CD4-positive, alpha-beta T cell (primary cell): Measurements from ENCODE around the gene BICDL2. TPM values are rescaled to one million over a fixed set of nuclear protein-coding genes. Genes with fewer than 3 reads are reported as not detected.

ENCODE experiments used
- ATAC-seq: fragments of 200-7000 bp; cut with Tn5 transposase; one replicate; pipeline ENCODE4 v1.10.0; 2022; ENCODE audit warnings: mild to moderate bottlenecking; ENCODE audit not compliant: poor library complexity
- CTCF ChIA-PET: fragments of 350-600 bp; sonication (Branson Sonifier 250); formaldehyde crosslinking; loops from one replicate; lab custom pipeline; 2021; ENCODE audit warnings: antibody characterized with exemption, inconsistent platforms; lab: Charles Lee
- POLR2A ChIA-PET: fragments of 350-600 bp; sonication (Branson Sonifier 250); formaldehyde crosslinking; loops from one replicate; lab custom pipeline; 2021; ENCODE audit warnings: antibody characterized with exemption, inconsistent platforms; lab: Charles Lee
- DNase-seq, 14 experiments: peaks; one replicate each; pipeline ENCODE4 v3.0.0-alpha.2; 2013 to 2020; ENCODE audit warnings: mixed read lengths in 2 of 14
- H3K27ac ChIP-seq, 2 donors: one replicate each; pipeline versions ENCODE4 v1.5.1 to v1.7.0; 2013; ENCODE audit warnings: low read length in 2 of 2, low read depth in 1 of 2, mild to moderate bottlenecking in 1 of 2
- H3K27me3 ChIP-seq, 2 experiments: 1 replicate in 1 of 2; 2 replicates in 1 of 2; pipeline versions ENCODE4 v1.6.1 to v1.7.0; 2013; ENCODE audit warnings: low read length in 2 of 2, control low read depth in 1 of 2, mild to moderate bottlenecking in 1 of 2, moderate library complexity in 1 of 2; ENCODE audit not compliant: insufficient read depth in 2 of 2, control insufficient read depth in 1 of 2
- H3K36me3 ChIP-seq: one replicate; pipeline ENCODE4 v1.6.1; 2013; ENCODE audit warnings: low read length, control low read depth; ENCODE audit not compliant: insufficient read depth
- H3K4me1 ChIP-seq: one replicate; pipeline ENCODE4 v1.6.1; 2013; ENCODE audit warnings: low read length, control low read depth; ENCODE audit not compliant: insufficient read depth
- H3K4me3 ChIP-seq: one replicate; pipeline ENCODE4 v1.5.1; 2013; ENCODE audit warnings: mild to moderate bottlenecking, low read length, moderate library complexity
- H3K9me3 ChIP-seq, 2 experiments: 1 replicate in 1 of 2; 2 replicates in 1 of 2; pipeline versions ENCODE4 v1.6.1 to v1.7.0; 2013; ENCODE audit warnings: low read length in 2 of 2, mild to moderate bottlenecking in 2 of 2, control low read depth in 1 of 2, moderate library complexity in 1 of 2; ENCODE audit not compliant: control insufficient read depth in 1 of 2, insufficient read depth in 1 of 2
- H3K27ac Mint-ChIP-seq: one replicate; pipeline ENCODE4 v1.8.0; 2020; ENCODE audit warnings: mixed read lengths
- H3K27me3 Mint-ChIP-seq: one replicate; pipeline ENCODE4 v1.8.0; 2021; ENCODE audit warnings: mixed read lengths
- H3K36me3 Mint-ChIP-seq: one replicate; pipeline ENCODE4 v1.8.0; 2021; ENCODE audit warnings: low read depth, mixed read lengths
- H3K4me1 Mint-ChIP-seq: one replicate; pipeline ENCODE4 v1.8.0; 2021; ENCODE audit warnings: low read depth, mixed read lengths
- H3K4me3 Mint-ChIP-seq: one replicate; pipeline ENCODE4 v1.8.0; 2020; ENCODE audit warnings: mild to moderate bottlenecking, mixed read lengths
- H3K9me3 Mint-ChIP-seq: one replicate; pipeline ENCODE4 v1.8.0; 2020; ENCODE audit warnings: mixed read lengths
- intact Hi-C, 2 experiments: fragments of 100-400 bp; cut with DNase I in 1 of 2; cut with micrococcal nuclease in 1 of 2; formaldehyde crosslinking; loops; one replicate each; pipeline versions ENCODE4 v1.15.1 to v1.9.0; 2023 to 2025; cut with DNase I, micrococcal nuclease
- total RNA-seq, 174 experiments: library from RNA in 2 of 174; stranded (reverse) in 2 of 174; gene quantifications; one replicate each; pipeline ENCODE4 v1.2.3 and lab custom pipeline; 2021 to 2026
- TF ChIP-seq, protein P1 (sequence below): fragments of 200-600 bp; IDR thresholded peaks from one replicate; pipeline ENCODE4 v1.8.0; 2022; ENCODE audit warnings: antibody characterized with exemption, mild to moderate bottlenecking

Gene BICDL2
- total RNA-seq, 2 experiments from 2014 or later, result not detected

DNA sequence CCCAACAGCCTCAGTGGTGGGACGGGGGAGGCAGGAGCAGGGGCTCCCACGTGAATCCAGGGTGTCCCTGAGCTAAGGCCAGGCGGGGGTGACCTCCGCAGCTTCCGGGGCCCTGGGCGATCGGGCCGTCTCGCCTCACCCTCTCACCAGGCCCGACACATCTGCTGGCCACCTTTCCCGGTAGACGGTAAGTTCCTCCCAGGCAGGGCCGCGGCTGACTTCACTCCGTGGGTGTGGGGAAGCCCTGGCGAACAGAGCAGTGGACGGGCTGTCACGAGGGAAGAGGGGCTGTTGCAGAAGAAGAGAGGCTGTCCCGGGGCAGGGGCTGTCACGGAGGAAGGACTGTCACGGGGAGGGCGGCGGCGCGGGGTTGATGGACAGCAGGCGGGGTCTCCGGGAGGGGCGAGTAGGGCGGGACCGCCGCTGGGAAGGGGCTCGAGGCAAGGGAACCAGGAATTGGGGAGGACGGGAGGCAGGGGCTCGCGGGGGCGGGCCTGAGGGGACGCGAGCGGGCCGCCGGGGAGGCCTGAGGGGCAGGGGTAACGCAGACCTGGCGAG lies 57.0 kb downstream of the BICDL2 start:
- intact Hi-C loops, result loop anchor here in 1 of 2 experiments (1.0 to 5.0 kb wide), 4 partner anchors 10 to 102 kb away; partner anchors contain the start of genes FLYWCH1 and PAQR4
- Mint-ChIP-seq H3K4me1 (no peaks in the 10 kb centered on the region), H3K9me3 (no peaks in the 10 kb centered on the region)

More for the DNA sequence above, 57.0 kb downstream of the BICDL2 start:
- peaks cover 29% of the 10 kb centered on the region for H3K4me1 ChIP-seq
- Mint-ChIP-seq H3K27ac (no peak overlapping the region), H3K4me3 (peak overlapping the region; percentile 82), H3K27me3 (no peaks in the 10 kb centered on the region), H3K36me3 (no peaks in the 10 kb centered on the region)
- TF ChIP-seq, protein P1, sequence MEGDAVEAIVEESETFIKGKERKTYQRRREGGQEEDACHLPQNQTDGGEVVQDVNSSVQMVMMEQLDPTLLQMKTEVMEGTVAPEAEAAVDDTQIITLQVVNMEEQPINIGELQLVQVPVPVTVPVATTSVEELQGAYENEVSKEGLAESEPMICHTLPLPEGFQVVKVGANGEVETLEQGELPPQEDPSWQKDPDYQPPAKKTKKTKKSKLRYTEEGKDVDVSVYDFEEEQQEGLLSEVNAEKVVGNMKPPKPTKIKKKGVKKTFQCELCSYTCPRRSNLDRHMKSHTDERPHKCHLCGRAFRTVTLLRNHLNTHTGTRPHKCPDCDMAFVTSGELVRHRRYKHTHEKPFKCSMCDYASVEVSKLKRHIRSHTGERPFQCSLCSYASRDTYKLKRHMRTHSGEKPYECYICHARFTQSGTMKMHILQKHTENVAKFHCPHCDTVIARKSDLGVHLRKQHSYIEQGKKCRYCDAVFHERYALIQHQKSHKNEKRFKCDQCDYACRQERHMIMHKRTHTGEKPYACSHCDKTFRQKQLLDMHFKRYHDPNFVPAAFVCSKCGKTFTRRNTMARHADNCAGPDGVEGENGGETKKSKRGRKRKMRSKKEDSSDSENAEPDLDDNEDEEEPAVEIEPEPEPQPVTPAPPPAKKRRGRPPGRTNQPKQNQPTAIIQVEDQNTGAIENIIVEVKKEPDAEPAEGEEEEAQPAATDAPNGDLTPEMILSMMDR, result no peak
- H3K27me3 ChIP-seq, result peaks cover 0 to 3% of the 10 kb centered on the region in 2 experiments
- no peaks in the 10 kb centered on the region for H3K36me3 ChIP-seq
- peak in 2 of 14 experiments; percentile 26 to 47 for DNase-seq
- POLR2A ChIA-PET, result interaction anchor here (0.6 to 2.1 kb wide), 6 partner anchors 11 to 52 kb away, joined by 3 to 22 read pairs (median 5); partner anchors contain the start of genes KREMEN2 and PAQR4
- H3K27ac ChIP-seq, result no peak overlapping the region
- ATAC-seq, result no peak
- peaks cover 0 to 7% of the 10 kb centered on the region in 2 experiments for H3K9me3 ChIP-seq
- H3K4me3 ChIP-seq, result peak overlapping the region; percentile 93
- CTCF ChIA-PET, result interaction anchor here (1.7 kb wide), 1 partner anchor 48 kb away, joined by 4 read pairs; no protein-coding TSS in a partner anchor

Other genes with a start within 250 kb of the BICDL2 start
- gene PRSS33, start 249.4 kb downstream of the BICDL2 start, total RNA-seq, result not detected
- not detected for gene PRSS41, start 238.5 kb downstream of the BICDL2 start, total RNA-seq
- not detected for gene PRSS21, start 219.7 kb downstream of the BICDL2 start, total RNA-seq
- not detected for gene ZG16B, start 206.6 kb downstream of the BICDL2 start, total RNA-seq
- 1 to 10 TPM in 1 of 2 experiments, under 1 TPM in 1; 0.93 to 1.1 TPM for gene PRSS22, start 178.8 kb downstream of the BICDL2 start, total RNA-seq
- gene FLYWCH2, start 153.7 kb downstream of the BICDL2 start, total RNA-seq, result 1 to 10 TPM; 7.8 to 8.1 TPM
- 10 to 100 TPM; 84.8 to 97.0 TPM for gene FLYWCH1, start 125.0 kb downstream of the BICDL2 start, total RNA-seq
- not detected for gene KREMEN2, start 72.7 kb downstream of the BICDL2 start, total RNA-seq
- gene PAQR4, start 67.6 kb downstream of the BICDL2 start, total RNA-seq, result under 1 TPM; 0.39 to 0.44 TPM
- gene PKMYT1, start 56.5 kb downstream of the BICDL2 start, total RNA-seq, result under 1 TPM; 0.47 to 0.60 TPM
- gene CLDN9, start 24.0 kb downstream of the BICDL2 start, total RNA-seq, result not detected
- gene CLDN6, start 18.8 kb downstream of the BICDL2 start, total RNA-seq, result not detected
- 1 to 10 TPM; 1.8 to 1.9 TPM for gene TNFRSF12A, start 16.6 kb downstream of the BICDL2 start, total RNA-seq
- gene HCFC1R1, start 13.0 kb downstream of the BICDL2 start, total RNA-seq, result 10 to 100 TPM in 1 of 2 experiments, 1 to 10 TPM in 1; 8.9 to 11.0 TPM
- gene THOC6, start 12.9 kb downstream of the BICDL2 start, total RNA-seq, result 10 to 100 TPM; 12.0 to 12.9 TPM
- under 1 TPM; 0.42 to 0.80 TPM for gene MMP25, start 9.6 kb upstream of the BICDL2 start, total RNA-seq
- 100 to 1,000 TPM; 378 to 383 TPM for gene IL32, start 28.7 kb upstream of the BICDL2 start, total RNA-seq
- gene ZSCAN10, start 62.4 kb upstream of the BICDL2 start, total RNA-seq, result under 1 TPM; 0.36 to 0.56 TPM
- gene ZNF205, start 75.6 kb upstream of the BICDL2 start, total RNA-seq, result not detected
- 1 to 10 TPM; 1.6 to 2.2 TPM for gene ZNF213, start 98.1 kb upstream of the BICDL2 start, total RNA-seq
- not detected for gene OR1F1, start 151.3 kb upstream of the BICDL2 start, total RNA-seq
- 1 to 10 TPM; 7.0 to 7.2 TPM for gene ZNF200, start 198.2 kb upstream of the BICDL2 start, total RNA-seq
- gene MEFV, start 219.7 kb upstream of the BICDL2 start, total RNA-seq, result under 1 TPM; 0.60 to 0.73 TPM
- gene ZNF263, start 246.5 kb upstream of the BICDL2 start, total RNA-seq, result 10 to 100 TPM; 35.3 to 39.4 TPM